Neural cell (in vitro differentiated cells): ENCODE data around the gene SGF29. TPM values are rescaled to one million over a fixed set of nuclear protein-coding genes. Genes with fewer than 3 reads are reported as not detected.
"Not testable (repeated sequence)": the region's sequence is repeated elsewhere in the genome, so short reads cannot be mapped to it uniquely, and the experiment has no call there.

Source experiments
- H2AFZ ChIP-seq: fragments of 200-600, 300-800 bp; sonication (generic), shearing (Covaris generic); 2 replicates; pipeline ENCODE4 v1.6.0; 2014; ENCODE audit warnings: low read depth, mild to moderate bottlenecking, antibody characterized with exemption, low read length, moderate library complexity
- H3F3A ChIP-seq: fragments of 200-600 bp; shearing (Covaris generic); 2 replicates; pipeline ENCODE4 v1.6.1; 2016; ENCODE audit warnings: mild to moderate bottlenecking, moderate library complexity, mixed read lengths, antibody characterized with exemption, low read length; ENCODE audit not compliant: insufficient read depth, poor library complexity, severe bottlenecking
- H3K27ac ChIP-seq: fragments of 200-600, 300-800 bp; sonication (generic), shearing (Covaris generic); 2 replicates; pipeline ENCODE4 v1.5.1; 2014; ENCODE audit warnings: mild to moderate bottlenecking, low read length, moderate library complexity
- H3K27me3 ChIP-seq: fragments of 300-800, 200-600 bp; sonication (generic), shearing (Covaris generic); 2 replicates; pipeline ENCODE4 v1.6.0; 2014; ENCODE audit warnings: mild to moderate bottlenecking, low read depth, low read length, moderate library complexity; ENCODE audit not compliant: insufficient read depth
- H3K36me3 ChIP-seq: fragments of 300-800, 200-600 bp; sonication (generic), shearing (Covaris generic); 2 replicates; pipeline ENCODE4 v1.5.1; 2014; ENCODE audit warnings: mild to moderate bottlenecking, antibody characterized with exemption, low read length, moderate library complexity; ENCODE audit not compliant: insufficient read depth
- H3K4me2 ChIP-seq: fragments of 300-800, 200-600 bp; sonication (generic), shearing (Covaris generic); 2 replicates; pipeline ENCODE4 v1.6.0; 2014; ENCODE audit warnings: mild to moderate bottlenecking, low read length
- H3K4me3 ChIP-seq: fragments of 300-800, 200-600 bp; sonication (generic), shearing (Covaris generic); 2 replicates; pipeline ENCODE4 v1.5.1; 2014; ENCODE audit warnings: mild to moderate bottlenecking, low read length, moderate library complexity
- H3K79me2 ChIP-seq: fragments of 200-600 bp; shearing (Covaris generic); replicated peaks from 2 replicates; pipeline ENCODE4 v1.6.0; 2014; ENCODE audit warnings: mild to moderate bottlenecking, low read length, moderate library complexity; ENCODE audit not compliant: insufficient read depth
- H3K9ac ChIP-seq: fragments of 300-800, 200-600 bp; sonication (generic), shearing (Covaris generic); 2 replicates; pipeline ENCODE4 v1.6.1; 2016; ENCODE audit warnings: mild to moderate bottlenecking, low read length, mixed read lengths
- H3K9me2 ChIP-seq: fragments of 200-600 bp; shearing (Covaris generic); 2 replicates; pipeline ENCODE4 v1.6.1; 2016; ENCODE audit warnings: mild to moderate bottlenecking, low read length, mixed read lengths; ENCODE audit not compliant: insufficient read depth
- H3K9me3 ChIP-seq: fragments of 200-600, 300-800 bp; sonication (generic), shearing (Covaris generic); 2 replicates; pipeline ENCODE4 v1.6.1; 2016; ENCODE audit warnings: mild to moderate bottlenecking, mixed run types, low read length, moderate library complexity, mixed read lengths
- H4K20me1 ChIP-seq: fragments of 200-600 bp; shearing (Covaris generic); 2 replicates; pipeline ENCODE4 v1.6.1; 2016; ENCODE audit warnings: mild to moderate bottlenecking, mixed run types; ENCODE audit not compliant: insufficient read depth
- CTCF ChIP-seq: fragments of 450-650 bp; IDR thresholded peaks from 2 replicates; pipeline ENCODE4 v1.5.1; 2014; ENCODE audit warnings: antibody characterized with exemption, mild to moderate bottlenecking, moderate library complexity; ENCODE audit not compliant: poor library complexity, severe bottlenecking
- EP300 ChIP-seq: fragments of 450-650 bp; conservative IDR thresholded peaks from 2 replicates; pipeline ENCODE4 v1.6.1; 2014; ENCODE audit warnings: antibody characterized with exemption, mild to moderate bottlenecking, moderate library complexity; ENCODE audit not compliant: poor library complexity, severe bottlenecking
- EZH2 ChIP-seq: fragments of 200-600, 300-800 bp; shearing (Covaris generic), sonication (generic); IDR thresholded peaks from 2 replicates; pipeline ENCODE4 v1.6.1; 2014; ENCODE audit warnings: antibody characterized with exemption, low read length, borderline replicate concordance, mild to moderate bottlenecking; ENCODE audit not compliant: insufficient read depth, poor library complexity, severe bottlenecking
- MXI1 ChIP-seq: fragments of 450-650 bp; conservative IDR thresholded peaks from 2 replicates; pipeline ENCODE4 v1.6.1; 2014; ENCODE audit warnings: antibody characterized with exemption, mild to moderate bottlenecking; ENCODE audit not compliant: poor library complexity, severe bottlenecking
- POLR2AphosphoS5 ChIP-seq: IDR thresholded peaks from 2 replicates; pipeline ENCODE4 v1.6.1; 2012
- RAD21 ChIP-seq: fragments of 450-650 bp; conservative IDR thresholded peaks from 2 replicates; pipeline ENCODE4 v1.6.1; 2014; ENCODE audit warnings: antibody characterized with exemption, mild to moderate bottlenecking, moderate library complexity
- SMC3 ChIP-seq: fragments of 450-650 bp; conservative IDR thresholded peaks from 2 replicates; pipeline ENCODE4 v1.6.1; 2014; ENCODE audit warnings: antibody characterized with exemption, mild to moderate bottlenecking, moderate library complexity; ENCODE audit not compliant: poor library complexity
- TAF1 ChIP-seq: IDR thresholded peaks from 2 replicates; pipeline ENCODE4 v1.6.1; 2012; ENCODE audit warnings: low read depth
- polyA plus RNA-seq: library from polyadenylated mRNA; depleted of rRNA; stranded (reverse); fragments of >200 nt; gene quantifications from 2 replicates; pipeline ENCODE4 v1.2.3, GENCODE V29; 2014
- TF ChIP-seq, protein P1 (sequence below): IDR thresholded peaks from 2 replicates; pipeline ENCODE4 v1.6.1; 2012; ENCODE audit warnings: borderline replicate concordance

SGF29 gene
- polyA plus RNA-seq, 1 donor from 2014 or later, result 32.8 TPM

DNA sequence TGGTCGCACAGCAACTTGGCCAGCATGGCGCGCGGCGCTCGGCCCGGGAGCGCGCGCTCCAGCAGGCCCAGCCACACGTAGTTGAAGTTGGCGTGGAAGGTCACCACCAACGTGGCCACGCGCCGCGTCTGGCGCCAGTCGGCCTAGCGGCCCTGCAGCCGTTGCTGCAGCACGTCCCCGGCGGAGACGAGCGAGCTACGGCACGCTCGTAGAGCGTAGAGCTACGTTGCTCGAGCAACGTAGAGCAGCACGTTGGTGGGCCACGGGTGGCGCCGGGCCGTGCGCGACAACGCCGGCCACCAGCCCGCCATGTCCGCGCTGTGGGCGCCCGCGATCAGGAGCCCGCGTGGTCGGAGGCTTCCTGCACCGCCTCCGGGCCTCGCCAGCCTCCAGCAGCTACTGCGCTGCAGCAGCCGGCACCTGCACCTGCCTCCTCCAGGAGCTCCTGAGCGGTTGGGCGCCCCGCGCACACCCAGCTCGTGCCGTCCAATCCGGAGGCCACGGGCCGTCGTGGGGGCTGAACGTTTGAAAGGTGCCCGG, 69.5 kb downstream of the SGF29 start:
- Histone ChIP-seq H3F3A (no peaks in the 10 kb centered on the region), H3K27ac (no peak overlapping the region), H3K4me3 (no peak overlapping the region), H3K27me3 (no peaks in the 10 kb centered on the region), H3K9ac (no peak overlapping the region), H3K36me3 (no peaks in the 10 kb centered on the region), H3K9me3 (no peaks in the 10 kb centered on the region), H3K9me2 (no peaks in the 10 kb centered on the region), H3K4me2 (no peak overlapping the region), H2AFZ (no peak overlapping the region), H3K79me2 (no peaks in the 10 kb centered on the region), H4K20me1 (no peaks in the 10 kb centered on the region)
- TF ChIP-seq, protein P1, sequence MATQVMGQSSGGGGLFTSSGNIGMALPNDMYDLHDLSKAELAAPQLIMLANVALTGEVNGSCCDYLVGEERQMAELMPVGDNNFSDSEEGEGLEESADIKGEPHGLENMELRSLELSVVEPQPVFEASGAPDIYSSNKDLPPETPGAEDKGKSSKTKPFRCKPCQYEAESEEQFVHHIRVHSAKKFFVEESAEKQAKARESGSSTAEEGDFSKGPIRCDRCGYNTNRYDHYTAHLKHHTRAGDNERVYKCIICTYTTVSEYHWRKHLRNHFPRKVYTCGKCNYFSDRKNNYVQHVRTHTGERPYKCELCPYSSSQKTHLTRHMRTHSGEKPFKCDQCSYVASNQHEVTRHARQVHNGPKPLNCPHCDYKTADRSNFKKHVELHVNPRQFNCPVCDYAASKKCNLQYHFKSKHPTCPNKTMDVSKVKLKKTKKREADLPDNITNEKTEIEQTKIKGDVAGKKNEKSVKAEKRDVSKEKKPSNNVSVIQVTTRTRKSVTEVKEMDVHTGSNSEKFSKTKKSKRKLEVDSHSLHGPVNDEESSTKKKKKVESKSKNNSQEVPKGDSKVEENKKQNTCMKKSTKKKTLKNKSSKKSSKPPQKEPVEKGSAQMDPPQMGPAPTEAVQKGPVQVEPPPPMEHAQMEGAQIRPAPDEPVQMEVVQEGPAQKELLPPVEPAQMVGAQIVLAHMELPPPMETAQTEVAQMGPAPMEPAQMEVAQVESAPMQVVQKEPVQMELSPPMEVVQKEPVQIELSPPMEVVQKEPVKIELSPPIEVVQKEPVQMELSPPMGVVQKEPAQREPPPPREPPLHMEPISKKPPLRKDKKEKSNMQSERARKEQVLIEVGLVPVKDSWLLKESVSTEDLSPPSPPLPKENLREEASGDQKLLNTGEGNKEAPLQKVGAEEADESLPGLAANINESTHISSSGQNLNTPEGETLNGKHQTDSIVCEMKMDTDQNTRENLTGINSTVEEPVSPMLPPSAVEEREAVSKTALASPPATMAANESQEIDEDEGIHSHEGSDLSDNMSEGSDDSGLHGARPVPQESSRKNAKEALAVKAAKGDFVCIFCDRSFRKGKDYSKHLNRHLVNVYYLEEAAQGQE, result no peak
- TF ChIP-seq CTCF, result no peak
- no peak for TF ChIP-seq RAD21
- TF ChIP-seq POLR2AphosphoS5, result no peak
- no peak for TF ChIP-seq TAF1
- TF ChIP-seq EP300, result no peak
- TF ChIP-seq EZH2, result no peak
- no peak for TF ChIP-seq MXI1
- TF ChIP-seq SMC3, result no peak

GRCh38 chr16:28630905-28631304, 77.2 kb downstream of the SGF29 start:
- H3K4me2 ChIP-seq, H2AFZ ChIP-seq, H3K27ac ChIP-seq, H4K20me1 ChIP-seq, H3K9me2 ChIP-seq, H3K36me3 ChIP-seq, H3K79me2 ChIP-seq, H3K27me3 ChIP-seq, H3K4me3 ChIP-seq, H3K9me3 ChIP-seq, H3K9ac ChIP-seq, H3F3A ChIP-seq: not testable (repeated sequence)

DNA sequence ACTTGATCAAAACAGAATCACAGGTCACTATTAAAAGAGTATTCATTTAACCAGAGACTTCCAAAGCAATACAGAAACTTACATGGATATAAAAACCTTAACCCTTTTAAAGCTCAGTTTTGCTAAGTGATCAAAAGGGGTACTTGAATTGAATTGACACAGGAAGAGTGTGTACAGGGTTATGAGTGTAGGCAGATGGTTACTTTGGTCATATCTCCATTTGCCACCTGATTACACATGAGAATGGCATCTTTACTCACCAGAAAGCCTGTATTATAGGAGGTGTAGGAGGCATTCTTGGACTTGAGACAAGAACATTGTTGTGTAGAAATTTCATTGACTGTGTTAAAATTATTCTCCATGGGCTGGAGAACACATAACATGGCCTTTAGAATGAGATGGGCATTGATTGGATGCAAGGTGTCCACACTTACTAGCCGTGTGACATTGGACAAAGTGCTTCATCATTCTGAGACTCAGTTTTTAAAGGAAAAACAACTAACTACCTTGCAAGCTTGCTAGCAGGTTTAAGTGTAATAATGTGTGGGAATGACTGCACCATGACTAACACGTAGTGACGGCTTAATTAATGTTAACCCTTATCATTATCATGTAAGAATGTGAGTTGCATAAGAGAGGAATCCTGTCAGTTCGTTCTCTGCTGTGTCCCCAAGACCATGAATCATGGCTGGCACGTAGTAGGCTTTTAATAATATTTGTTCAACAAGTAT, 82.5 kb downstream of the SGF29 start:
- H4K20me1 ChIP-seq, H3K9me3 ChIP-seq, H3F3A ChIP-seq, H3K9me2 ChIP-seq, H3K36me3 ChIP-seq, H2AFZ ChIP-seq, H3K4me3 ChIP-seq, H3K79me2 ChIP-seq, H3K9ac ChIP-seq, H3K27ac ChIP-seq, H3K4me2 ChIP-seq, H3K27me3 ChIP-seq: not testable (repeated sequence)

GRCh38 chr16:28637765-28638164, 84.0 kb downstream of the SGF29 start, which contains the start of gene NPIPB8:
TSS of gene NPIPB8 (plus strand) at chr16:28638065. CDS start at chr16:28638361, 296 bp downstream.
- H4K20me1 ChIP-seq, H3K9me2 ChIP-seq, H3K9me3 ChIP-seq, H3K4me2 ChIP-seq, H3K27me3 ChIP-seq, H3K4me3 ChIP-seq, H2AFZ ChIP-seq, H3K27ac ChIP-seq, H3K79me2 ChIP-seq, H3F3A ChIP-seq, H3K36me3 ChIP-seq, H3K9ac ChIP-seq: not testable (repeated sequence)

DNA sequence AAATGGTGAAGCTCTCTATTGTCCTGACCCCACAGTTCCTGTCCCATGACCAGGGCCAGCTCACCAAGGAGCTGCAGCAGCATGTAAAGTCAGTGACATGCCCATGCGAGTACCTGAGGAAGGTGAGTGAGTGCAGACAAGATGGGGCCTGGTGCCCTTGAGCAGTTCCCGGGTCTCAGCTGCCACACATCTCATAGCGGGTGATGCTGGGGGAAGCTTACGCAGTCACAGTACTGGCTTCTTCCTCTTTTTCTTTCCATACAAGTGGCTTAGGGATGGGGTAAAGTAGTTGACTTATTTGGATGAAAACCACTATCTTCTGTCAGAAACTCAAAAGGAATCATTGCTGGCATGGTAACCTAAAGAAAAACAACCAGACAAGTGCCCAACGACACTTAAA, 84.6 kb downstream of the SGF29 start:
- H3F3A ChIP-seq, H3K79me2 ChIP-seq: not testable (repeated sequence)

More for the DNA sequence above, 84.6 kb downstream of the SGF29 start:
- H3K27ac ChIP-seq, H3K36me3 ChIP-seq, H2AFZ ChIP-seq, H3K9me3 ChIP-seq, H3K27me3 ChIP-seq, H4K20me1 ChIP-seq, H3K9me2 ChIP-seq, H3K9ac ChIP-seq, H3K4me2 ChIP-seq, H3K4me3 ChIP-seq: not testable (repeated sequence)
